PC-3 (cell line): Measurements from ENCODE around the gene ATP2B2. TPM values are rescaled to one million over a fixed set of nuclear protein-coding genes. Genes with fewer than 3 reads are reported as not detected.

Experiments
- ATAC-seq: fragments of 200-7000 bp; cut with Tn5 transposase; 2 replicates; pipeline ENCODE4 v1.9.1; 2020; ENCODE audit warnings: mild to moderate bottlenecking, moderate library complexity
- BruUV-seq: library from RNA; stranded (reverse); fragments of 400-500 nt; replicated peaks from 2 replicates; lab custom pipeline; 2021; lab: Mats Ljungman, UMichigan
- CTCF ChIA-PET: fragments of 300-600 bp; sonication (Branson Sonifier 250); formaldehyde crosslinking; loops from one replicate; lab custom pipeline; 2022; ENCODE audit warnings: antibody characterized with exemption; lab: Charles Lee
- POLR2A ChIA-PET: fragments of 300-600 bp; sonication (Branson Sonifier 250); formaldehyde crosslinking; loops from one replicate; lab custom pipeline; 2022; ENCODE audit warnings: antibody characterized with exemption; ENCODE audit not compliant: unreplicated experiment; lab: Charles Lee
- DNase-seq: peaks from one replicate; pipeline ENCODE4 v3.0.0-alpha.2; 2015
- H2AFZ ChIP-seq: fragments of 300-600 bp; sonication (generic); 2 replicates; pipeline ENCODE4 v1.6.0; 2016; ENCODE audit warnings: antibody characterized with exemption, low read length
- H3F3A ChIP-seq: fragments of 300-600 bp; sonication (generic); one replicate; pipeline ENCODE4 v1.6.0; 2017; ENCODE audit warnings: antibody characterized with exemption, low read length, control low read depth, mild to moderate bottlenecking; ENCODE audit not compliant: unreplicated experiment
- H3K27ac ChIP-seq: fragments of 300-600 bp; sonication (generic); 2 replicates; pipeline ENCODE4 v1.5.1; 2016; ENCODE audit warnings: mild to moderate bottlenecking, low read length
- H3K27me3 ChIP-seq: fragments of 300-600 bp; sonication (generic); 2 replicates; pipeline ENCODE4 v1.6.1; 2016; ENCODE audit warnings: low read length, mixed read lengths
- H3K36me3 ChIP-seq: fragments of 300-600 bp; sonication (generic); 2 replicates; pipeline ENCODE4 v1.6.1; 2016; ENCODE audit warnings: low read depth, mixed run types, low read length, mixed read lengths
- H3K4me1 ChIP-seq: fragments of 300-600 bp; sonication (generic); 2 replicates; pipeline ENCODE4 v1.5.1; 2016; ENCODE audit warnings: low read length; ENCODE audit not compliant: insufficient read depth
- H3K4me2 ChIP-seq: fragments of 300-600 bp; sonication (generic); 2 replicates; pipeline ENCODE4 v1.6.0; 2016; ENCODE audit warnings: low read length
- H3K4me3 ChIP-seq: fragments of 300-600 bp; sonication (generic); 2 replicates; pipeline ENCODE4 v1.5.1; 2016; ENCODE audit warnings: mild to moderate bottlenecking, low read length, mixed read lengths
- H3K79me2 ChIP-seq: fragments of 300-600 bp; sonication (generic); 2 replicates; pipeline ENCODE4 v1.6.1; 2017; ENCODE audit warnings: low read length, mixed read lengths
- H3K9ac ChIP-seq: fragments of 300-600 bp; sonication (generic); 2 replicates; pipeline ENCODE4 v1.6.0; 2016; ENCODE audit warnings: mild to moderate bottlenecking, low read length
- H3K9me2 ChIP-seq: fragments of 300-600 bp; sonication (generic); replicated peaks from 2 replicates; pipeline ENCODE4 v1.6.1; 2016; ENCODE audit warnings: mixed run types, low read length, mixed read lengths
- H3K9me3 ChIP-seq: fragments of 300-600 bp; sonication (generic); 2 replicates; pipeline ENCODE4 v1.6.1; 2016; ENCODE audit warnings: low read length, mixed read lengths
- H4K20me1 ChIP-seq: fragments of 300-600 bp; sonication (generic); 2 replicates; pipeline ENCODE4 v1.6.1; 2016; ENCODE audit warnings: low read length, mixed read lengths
- CTCF ChIP-seq: fragments of 300-600 bp; sonication (generic); conservative IDR thresholded peaks from 2 replicates; pipeline ENCODE4 v1.5.1; 2017; ENCODE audit warnings: antibody characterized with exemption, low read depth, mild to moderate bottlenecking, low read length
- EZH2 ChIP-seq: fragments of 300-600 bp; sonication (generic); IDR thresholded peaks from one replicate; pipeline ENCODE4 v1.6.1; 2017; ENCODE audit warnings: antibody characterized with exemption, mild to moderate bottlenecking, low read length; ENCODE audit not compliant: unreplicated experiment
- EZH2phosphoT487 ChIP-seq: fragments of 300-600 bp; sonication (generic); IDR thresholded peaks from 2 replicates; pipeline ENCODE4 v1.6.1; 2018; ENCODE audit warnings: mild to moderate bottlenecking, antibody characterized with exemption, low read length, borderline replicate concordance
- intact Hi-C: fragments of 100-400 bp; cut with micrococcal nuclease; formaldehyde crosslinking; loops from 2 replicates; pipeline ENCODE4 v1.9.0; 2023
- total RNA-seq: library from RNA; depleted of rRNA; stranded (reverse); fragments of >200 nt; gene quantifications from 2 replicates; pipeline ENCODE4 v1.2.3, GENCODE V29; 2014

ATP2B2 gene
- total RNA-seq, 1 experiment from 2014 or later, result not detected

GRCh38 chr3:10437995-10438901 is 67.1 kb downstream of the ATP2B2 start:
- H3K4me3 ChIP-seq, result no peak overlapping the region
- H3K36me3 ChIP-seq, result no peaks in the 10 kb centered on the region
- H3K4me2 ChIP-seq, result no peak overlapping the region
- no peaks in the 10 kb centered on the region for H3K27me3 ChIP-seq
- intact Hi-C loops, result no loop called here
- TF ChIP-seq CTCF (no peak), EZH2 (no peak), EZH2phosphoT487 (no peak)
- ATAC-seq (no peak), DNase-seq (no peak)
- ChIA-PET POLR2A (no interaction called here), CTCF (no interaction called here)
- H3K79me2 ChIP-seq, result no peaks in the 10 kb centered on the region
- no peaks in the 10 kb centered on the region for H3K9me2 ChIP-seq
- no peaks in the 10 kb centered on the region for H3K4me1 ChIP-seq
- BruUV-seq, result no TSS peak
- no peaks in the 10 kb centered on the region for H3F3A ChIP-seq
- H3K9ac ChIP-seq, result no peak overlapping the region
- H3K27ac ChIP-seq, result no peak overlapping the region
- no peak overlapping the region for H2AFZ ChIP-seq
- no peaks in the 10 kb centered on the region for H3K9me3 ChIP-seq
- no peaks in the 10 kb centered on the region for H4K20me1 ChIP-seq

- peak; percentile 10 for DNase-seq
- Histone ChIP-seq H3K79me2 (no peaks in the 10 kb centered on the region), H3K9ac (no peak overlapping the region), H2AFZ (no peak overlapping the region), H3K9me3 (no peaks in the 10 kb centered on the region), H3K4me3 (no peak overlapping the region), H3K36me3 (no peaks in the 10 kb centered on the region), H3F3A (no peaks in the 10 kb centered on the region), H3K9me2 (no peaks in the 10 kb centered on the region), H3K27me3 (no peaks in the 10 kb centered on the region), H3K4me2 (no peak overlapping the region), H3K27ac (no peak overlapping the region), H3K4me1 (no peaks in the 10 kb centered on the region), H4K20me1 (no peaks in the 10 kb centered on the region)
- ATAC-seq, result peak; percentile 53
- no TSS peak for BruUV-seq
- intact Hi-C loops, result no loop called here
- ChIA-PET POLR2A (no interaction called here), CTCF (no interaction called here)
- TF ChIP-seq EZH2 (no peak), CTCF (no peak), EZH2phosphoT487 (no peak)
Observed at GRCh38 chr3:10437272-10437994, 68.0 kb downstream of the ATP2B2 start.
